Ovary (tissue), 3 donors: Measurements from ENCODE around the gene FSTL3.
"Not testable (repeated sequence)": the region's sequence is repeated elsewhere in the genome, so short reads cannot be mapped to it uniquely, and the experiment has no call there.

ENCODE experiments used
- CTCF ChIP-seq, 3 donors: fragments of 450-650 bp in 2 of 3; fragments of 200-600 bp in 1 of 3; IDR thresholded peaks; one replicate each; pipeline versions ENCODE4 v1.5.1 to v1.8.0; 2016 to 2022; ENCODE audit warnings: antibody characterized with exemption in 3 of 3, mild to moderate bottlenecking in 1 of 3
- EP300 ChIP-seq: sonication (generic); formaldehyde crosslinking; IDR thresholded peaks from one replicate; pipeline ENCODE4 v1.6.1; 2017; ENCODE audit warnings: antibody characterized with exemption
- POLR2A ChIP-seq: fragments of 450-650 bp; IDR thresholded peaks from one replicate; pipeline ENCODE4 v1.6.1; 2017; ENCODE audit warnings: antibody characterized with exemption, mild to moderate bottlenecking, moderate library complexity
- donor health status: DM: no; HTN: no; CAD: no.

- not testable (repeated sequence) for TF ChIP-seq EP300; CTCF (IDR thresholded peaks at IDR 0.05); POLR2A
Measured at GRCh38 chr19:629515-629914, 46.7 kb upstream of the FSTL3 start.
